SHP77 (cell line): Measurements from ENCODE around the gene KHNYN.
"Not testable (repeated sequence)": the region's sequence is repeated elsewhere in the genome, so short reads cannot be mapped to it uniquely, and the experiment has no call there.

Experiments
- DNase-seq, 2 experiments: peaks; one replicate each; lab custom pipeline; 2025; lab: John Stamatoyannopoulos, UW

Gene KHNYN

DNA sequence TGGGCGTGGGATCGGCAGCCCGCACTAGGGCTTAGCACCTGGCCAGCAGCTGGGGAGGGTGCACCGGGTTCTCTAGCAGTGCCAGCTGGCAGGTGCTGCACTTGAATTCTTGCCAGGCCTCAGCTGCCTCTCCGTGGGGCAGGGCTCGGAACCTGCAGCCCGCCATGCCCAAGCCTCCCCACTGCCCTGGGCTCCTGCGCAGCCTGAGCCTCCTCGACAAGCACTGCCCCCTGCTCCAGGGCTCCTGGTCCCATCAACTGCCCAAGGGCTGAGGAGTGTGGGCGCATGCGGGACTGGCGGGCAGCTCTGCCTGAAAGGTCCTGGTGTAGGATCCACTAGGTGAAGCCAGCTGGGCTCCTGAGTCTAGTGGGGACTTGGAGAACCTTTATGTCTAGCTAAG is 43.5 kb downstream of the KHNYN start:
- DNase-seq: no peak

DNA sequence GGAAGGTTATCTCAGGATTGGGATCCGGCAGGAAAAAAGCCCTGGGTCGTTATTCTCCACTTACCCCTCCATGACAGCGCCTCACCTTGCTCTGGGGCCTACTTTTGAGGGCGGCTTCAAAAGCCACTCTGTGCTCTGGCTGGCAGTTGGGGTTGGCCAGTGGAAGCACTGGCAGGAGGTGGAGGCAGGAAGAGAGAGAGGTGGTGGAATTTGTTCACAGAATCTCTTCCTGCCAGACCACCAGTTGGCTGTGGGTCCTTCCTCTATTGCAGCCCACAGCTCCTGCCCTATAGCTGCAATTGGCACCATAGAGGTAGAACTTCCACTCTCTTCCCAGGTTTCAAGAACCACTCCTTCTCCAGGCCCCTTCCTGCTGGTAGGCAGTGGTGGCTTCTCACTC is 45.5 kb downstream of the KHNYN start:
- DNase-seq: no peak

DNA sequence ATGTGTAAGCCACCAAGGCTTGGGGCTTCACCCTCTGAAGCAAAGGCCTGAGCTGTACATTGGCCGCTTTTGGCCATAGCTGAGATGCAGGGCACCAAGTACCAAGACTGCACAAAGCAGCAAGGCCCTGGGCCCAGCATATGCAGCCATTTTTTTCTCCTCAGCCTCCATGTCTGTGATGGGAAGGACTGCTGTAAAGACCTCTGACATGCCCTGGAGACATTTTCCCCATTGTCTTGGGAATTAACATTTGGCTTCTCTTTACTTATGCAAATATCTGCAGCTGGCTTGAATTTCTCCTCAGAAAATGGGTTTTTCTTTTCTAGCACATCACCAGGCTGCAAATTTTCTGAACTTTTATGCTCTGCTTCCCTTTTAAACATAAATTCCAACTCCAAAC is 50.2 kb downstream of the KHNYN start:
- not testable (repeated sequence) for DNase-seq

DNA sequence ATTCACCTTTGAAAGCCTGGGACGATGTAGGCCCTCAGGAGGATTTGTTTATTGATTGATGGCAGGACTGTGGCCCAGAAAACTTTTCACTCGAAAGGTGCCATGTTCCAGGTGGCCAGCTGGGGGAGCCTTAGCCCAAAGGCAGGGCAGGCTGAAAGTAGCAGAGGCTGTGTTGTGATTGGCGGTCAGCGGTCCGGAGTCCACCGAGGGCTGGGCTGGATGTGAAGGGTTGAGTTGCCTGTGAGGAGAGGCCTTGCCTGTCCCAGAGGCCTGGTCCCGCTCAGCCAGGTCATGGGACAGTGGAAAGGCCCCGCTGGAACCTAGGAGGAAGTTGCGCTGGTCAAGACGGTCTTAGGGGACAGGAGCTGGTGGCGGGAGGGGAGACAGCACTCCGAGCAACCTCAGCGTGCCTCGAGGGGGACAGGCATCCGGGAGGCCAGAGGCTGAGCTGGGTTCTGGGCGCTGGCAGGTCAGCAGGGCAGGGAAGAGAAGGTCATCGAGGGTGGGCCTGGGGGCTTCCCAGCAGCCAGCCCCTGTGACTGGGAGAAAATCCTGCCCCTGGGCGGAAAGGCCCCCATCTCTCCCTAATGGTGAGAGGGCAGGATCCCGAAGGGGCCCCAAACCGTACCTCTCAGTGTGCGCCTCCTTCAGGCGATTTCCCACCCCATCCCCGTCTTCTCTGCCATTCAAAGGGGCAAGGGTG is 52.0 kb downstream of the KHNYN start:
- peak; percentile 51 to 62 for DNase-seq

DNA sequence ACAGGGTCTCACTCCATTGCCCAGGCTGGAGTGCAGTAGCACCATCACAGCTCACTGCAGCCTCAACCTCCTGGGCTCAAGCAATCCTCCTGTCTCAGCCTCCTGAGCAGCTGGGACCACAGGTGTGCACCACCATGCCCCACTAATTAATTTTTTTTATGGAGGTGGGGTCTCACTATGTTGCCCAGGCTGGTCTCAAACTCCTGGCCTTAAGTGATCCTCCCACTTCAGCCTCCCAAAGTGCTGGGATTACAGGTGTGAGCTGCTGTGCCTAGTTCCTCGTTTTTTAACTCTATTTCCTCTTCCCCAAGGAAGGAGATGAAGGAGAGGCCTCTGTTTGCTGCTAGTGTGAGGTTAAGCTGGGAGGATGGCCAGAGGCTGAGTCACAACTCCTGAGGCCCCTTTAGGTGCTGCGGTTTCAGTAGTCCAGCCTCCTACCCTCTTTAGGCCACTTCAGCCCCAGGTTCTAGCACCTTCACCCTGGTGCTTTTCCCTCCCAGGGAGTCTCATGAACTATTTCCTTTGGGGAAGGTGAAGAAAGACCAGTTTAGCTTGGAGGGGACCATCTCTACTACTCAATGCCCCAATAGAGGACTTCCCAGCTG is 53.0 kb downstream of the KHNYN start:
- DNase-seq: not testable (repeated sequence)

DNA sequence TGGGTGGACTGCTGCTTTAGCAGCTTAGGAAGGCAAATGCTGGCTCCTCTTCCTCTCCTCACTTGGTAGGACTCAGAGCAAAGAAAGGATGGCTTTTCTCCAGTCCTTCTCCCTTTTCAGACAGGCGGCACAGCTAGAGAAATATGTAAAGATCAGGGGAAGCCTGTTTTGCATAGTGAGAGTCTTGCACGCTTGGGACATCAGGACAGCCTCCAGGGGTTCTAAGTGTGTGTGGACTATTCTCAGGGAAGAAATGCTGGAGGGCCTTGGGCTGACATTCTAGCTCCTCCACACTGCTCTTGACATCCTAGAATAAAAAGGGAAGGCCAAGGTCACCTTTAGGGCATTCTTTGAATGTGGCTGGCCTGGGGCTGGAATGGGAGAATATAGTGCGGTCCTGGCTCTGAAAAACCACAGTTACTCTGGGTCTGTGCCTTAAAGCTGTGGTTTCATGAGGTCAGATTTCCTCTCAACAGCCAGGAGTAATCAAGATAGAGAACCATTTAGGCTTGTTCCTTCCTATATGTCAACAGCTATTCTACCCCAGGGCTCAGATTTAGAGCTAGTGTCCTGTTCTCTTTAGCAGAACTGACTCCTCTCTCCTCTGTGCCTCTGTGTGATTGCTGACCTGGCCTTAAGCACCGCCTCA is 54.0 kb downstream of the KHNYN start:
- DNase-seq: no peak
